HG03280 (cell line): ENCODE results near the gene SCYGR1.
"Not testable (repeated sequence)": the region's sequence is repeated elsewhere in the genome, so short reads cannot be mapped to it uniquely, and the experiment has no call there.

Experiments used
- ATAC-seq: cut with Tn5 transposase; IDR thresholded peaks from one replicate; pipeline ENCODE4 v1.9.1; 2021; ENCODE audit warnings: mild to moderate bottlenecking, moderate library complexity; ENCODE audit not compliant: unreplicated experiment

The SCYGR1 gene

GRCh38 chr2:227374158-227374557, 13.6 kb downstream of the SCYGR1 start:
- no peak for ATAC-seq

DNA sequence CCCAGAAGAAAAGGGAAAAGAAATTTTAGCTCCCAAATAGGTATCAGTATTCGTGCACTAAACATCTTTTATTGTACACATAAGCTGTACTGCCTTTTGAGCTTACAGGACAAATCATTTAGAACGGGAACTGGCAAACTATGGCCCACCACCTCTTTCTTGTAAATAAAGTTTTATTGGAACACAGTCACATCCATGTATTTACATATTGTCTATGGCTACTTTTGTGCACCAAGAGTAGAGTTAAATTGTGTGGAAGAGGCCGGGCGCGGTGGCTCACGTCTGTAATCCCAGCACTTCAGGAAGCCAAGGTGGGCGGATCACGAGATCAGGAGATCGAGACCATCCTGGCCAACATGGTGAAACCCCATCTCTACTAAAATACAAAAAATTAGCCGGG, 14.4 kb downstream of the SCYGR1 start:
- no peak for ATAC-seq

DNA sequence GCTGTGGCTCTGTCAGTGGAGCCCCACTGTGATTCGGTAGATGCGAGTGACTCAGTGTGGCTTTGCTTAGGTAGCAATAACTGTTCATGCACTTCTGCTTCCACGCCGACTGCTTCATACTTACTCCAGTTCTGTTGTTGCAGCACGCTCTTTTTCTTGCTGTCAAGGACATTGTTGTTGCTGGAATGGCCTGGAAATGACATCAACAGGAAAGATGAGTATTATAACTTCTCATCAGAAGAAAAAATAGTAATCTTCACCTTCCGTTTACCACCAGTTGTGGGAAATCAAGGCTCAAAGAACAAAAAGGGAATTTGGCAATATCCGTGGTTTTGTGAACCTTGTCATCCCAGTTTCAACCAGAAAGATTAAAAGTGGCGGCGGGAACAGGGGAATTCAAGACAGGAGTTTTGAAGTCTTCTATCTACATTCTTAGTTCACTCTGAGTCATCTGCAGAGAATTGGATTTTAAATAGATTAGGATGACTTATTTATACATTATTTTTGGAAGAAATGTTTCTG, 16.9 kb downstream of the SCYGR1 start:
- ATAC-seq, result no peak

- no peak for ATAC-seq
These were observed 17.7 kb downstream of the SCYGR1 start for GRCh38 chr2:227370092-227370491.

DNA sequence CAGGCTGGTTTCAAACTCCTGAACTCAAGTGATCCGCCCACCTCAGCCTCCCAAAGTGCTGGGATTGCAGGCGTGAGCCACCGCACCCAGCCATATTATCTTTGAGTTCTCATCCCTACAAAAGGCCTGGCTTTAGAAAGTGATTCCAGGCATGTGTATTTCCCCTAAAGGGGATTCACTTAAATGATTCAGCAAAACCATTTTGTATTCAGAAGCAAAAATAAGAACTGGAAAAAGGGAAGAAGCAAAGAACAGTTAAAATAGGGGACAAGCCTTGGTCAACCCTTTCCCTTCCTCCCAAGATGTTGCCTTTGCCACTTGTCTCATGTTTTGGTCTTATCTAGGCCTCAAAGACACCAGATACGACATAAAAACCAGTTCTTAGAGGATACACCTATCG, 19.2 kb downstream of the SCYGR1 start:
- no peak for ATAC-seq

- ATAC-seq, result no peak
These were observed 20.3 kb downstream of the SCYGR1 start for GRCh38 chr2:227367427-227367795.

GRCh38 chr2:227366769-227367426, 20.9 kb downstream of the SCYGR1 start:
- no peak for ATAC-seq

GRCh38 chr2:227365833-227366232, 21.9 kb downstream of the SCYGR1 start:
- ATAC-seq, result no peak

- not testable (repeated sequence) for ATAC-seq
These were observed 23.0 kb downstream of the SCYGR1 start for GRCh38 chr2:227364585-227365263.

DNA sequence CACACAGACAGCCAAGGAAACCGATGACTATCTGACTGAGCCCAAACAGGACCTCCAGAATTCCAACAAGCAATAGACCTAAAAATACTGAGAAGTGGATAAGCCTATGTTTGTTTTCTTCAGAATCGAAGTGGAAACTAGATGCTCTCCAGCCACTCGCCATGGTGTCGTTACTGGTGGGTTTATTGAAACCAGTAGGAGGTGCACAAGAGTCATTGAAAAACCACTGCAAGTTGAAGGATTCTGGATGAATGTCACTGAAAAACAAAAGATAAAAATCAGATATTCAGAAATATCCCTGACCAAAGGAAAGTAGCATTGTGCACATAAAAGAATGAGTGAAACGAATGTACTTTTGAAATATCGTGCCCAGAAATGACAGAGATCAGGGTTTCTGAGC, 24.0 kb downstream of the SCYGR1 start:
- no peak for ATAC-seq

DNA sequence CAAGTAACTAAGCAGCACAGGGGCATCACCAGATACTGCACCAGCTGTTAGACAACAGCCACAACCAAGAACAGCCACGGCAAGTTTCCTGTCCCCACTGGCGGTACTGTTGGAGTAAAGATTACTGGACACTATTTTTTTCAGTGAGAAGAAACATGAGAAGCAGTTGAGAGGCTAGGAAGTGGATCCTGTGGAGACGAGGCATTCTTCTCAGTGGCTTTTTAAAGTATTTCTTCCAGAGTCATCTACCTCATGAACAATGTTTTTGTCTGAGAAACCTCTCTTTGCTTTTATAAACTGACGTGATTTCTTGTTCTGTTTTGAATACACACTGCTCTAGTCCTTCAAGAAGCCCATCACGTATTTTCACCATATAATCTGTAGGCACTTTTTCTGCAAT, 27.4 kb downstream of the SCYGR1 start:
- no peak for ATAC-seq

DNA sequence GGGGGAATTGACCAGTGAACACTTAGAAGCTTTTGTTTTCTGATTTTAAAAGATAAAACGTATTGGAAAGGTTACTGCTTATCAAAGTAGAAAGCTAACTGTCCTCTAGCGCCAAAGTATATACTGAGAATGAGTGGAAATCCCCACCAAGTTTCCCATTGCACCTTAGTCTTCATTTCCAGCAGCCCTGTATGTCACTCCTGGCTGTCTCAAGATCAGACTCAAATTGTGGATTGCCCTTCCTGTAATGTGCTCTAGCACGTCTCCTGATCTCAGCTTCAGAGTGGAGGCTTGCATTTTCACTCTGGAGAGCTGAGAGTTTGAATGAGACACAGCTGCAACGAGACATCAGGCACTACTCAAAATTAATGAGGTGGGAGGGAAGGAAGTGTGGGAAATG, 36.1 kb downstream of the SCYGR1 start:
- ATAC-seq, result no peak

- no peak for ATAC-seq
These were observed 37.6 kb downstream of the SCYGR1 start for GRCh38 chr2:227349989-227350612.

- no peak for ATAC-seq
These were observed 39.4 kb downstream of the SCYGR1 start for GRCh38 chr2:227348324-227348723.

DNA sequence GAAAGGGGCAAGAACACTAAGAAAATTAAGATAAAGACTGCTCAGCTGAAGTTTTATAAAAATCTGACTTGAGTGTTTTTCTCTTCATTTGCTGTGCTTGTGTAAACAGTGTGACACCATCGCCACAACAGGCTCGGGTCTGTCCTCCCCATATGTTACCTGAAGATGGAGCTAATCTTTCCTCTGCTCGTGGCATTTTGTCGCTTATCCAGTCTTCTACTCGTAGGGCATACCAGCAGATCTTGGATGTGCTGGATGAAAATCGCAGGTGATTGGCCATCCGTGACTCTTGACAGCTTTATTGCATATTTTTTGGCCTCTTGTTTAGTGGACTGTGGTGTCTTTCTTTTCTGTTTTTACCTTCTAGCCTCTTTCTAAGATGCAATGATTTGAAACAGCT, 40.6 kb downstream of the SCYGR1 start:
- ATAC-seq, result no peak

DNA sequence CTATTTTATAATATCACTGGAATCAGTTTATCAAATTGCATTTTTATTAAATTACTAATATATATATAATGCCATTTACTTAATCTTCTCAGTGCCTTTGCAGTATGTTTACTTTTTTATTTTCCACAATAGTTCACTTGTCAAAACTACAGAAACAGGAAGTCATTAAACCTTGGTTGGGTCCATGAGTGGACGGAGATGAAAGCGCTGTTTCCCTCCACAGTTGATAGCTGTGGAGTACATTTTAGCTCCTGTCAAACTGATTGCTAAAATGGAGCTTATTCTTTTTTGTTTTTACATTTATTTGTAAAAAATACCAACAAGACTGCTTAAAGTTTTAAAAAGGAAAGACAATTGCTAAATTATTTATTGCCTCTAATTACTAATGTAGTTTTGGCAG, 43.5 kb downstream of the SCYGR1 start:
- no peak for ATAC-seq

GRCh38 chr2:227341553-227341952, 46.2 kb downstream of the SCYGR1 start:
- ATAC-seq, result no peak

GRCh38 chr2:227340106-227340505, 47.6 kb downstream of the SCYGR1 start:
- no peak for ATAC-seq

DNA sequence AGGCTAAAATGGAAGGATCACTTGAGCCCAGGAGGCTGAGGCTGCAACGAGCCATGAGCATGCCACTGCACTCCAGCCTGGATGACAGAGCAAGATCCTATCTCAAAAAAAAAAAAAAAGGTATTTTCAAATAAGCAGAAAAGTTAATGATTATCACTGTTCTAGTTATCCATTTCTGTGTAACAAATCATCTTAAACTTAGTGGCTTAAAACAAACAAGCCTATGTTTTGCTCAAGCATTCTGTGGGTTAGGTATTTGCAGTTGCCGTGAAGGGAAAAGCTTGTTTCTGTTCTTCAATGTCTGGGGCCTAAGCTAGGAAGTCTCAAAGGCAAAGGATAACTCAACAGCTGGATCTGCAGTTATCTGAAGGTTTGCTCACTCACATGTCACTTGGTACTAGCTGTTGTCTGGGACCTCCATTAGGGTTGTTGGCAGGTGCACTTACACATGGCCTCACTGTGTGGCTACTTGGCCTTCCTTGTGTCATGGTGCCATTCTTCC, 48.6 kb downstream of the SCYGR1 start:
- ATAC-seq, result no peak
